GM21717 (cell line): Measurements from ENCODE around the gene OSTN.

Experiments
- ATAC-seq: cut with Tn5 transposase; IDR thresholded peaks from one replicate; pipeline ENCODE4 v1.9.1; 2021; ENCODE audit warnings: mild to moderate bottlenecking, moderate library complexity; ENCODE audit not compliant: unreplicated experiment

OSTN gene

GRCh38 chr3:191303596-191303995, 104.6 kb downstream of the OSTN start:
- no peak for ATAC-seq

GRCh38 chr3:191306428-191306827, 107.4 kb downstream of the OSTN start:
- no peak for ATAC-seq

GRCh38 chr3:191307341-191307740, 108.3 kb downstream of the OSTN start:
- ATAC-seq = no peak

- ATAC-seq = no peak
These were observed 114.3 kb downstream of the OSTN start for GRCh38 chr3:191313296-191313695.

GRCh38 chr3:191314109-191314728, 115.2 kb downstream of the OSTN start:
- no peak for ATAC-seq
